Fibroblast of the aortic adventitia (primary cell): ENCODE results near the gene DNM1. TPM values are rescaled to one million over a fixed set of nuclear protein-coding genes. Genes with fewer than 3 reads are reported as not detected.

Experiments used
- DNase-seq: peaks from one replicate; pipeline ENCODE4 v3.0.0-alpha.2; 2010; ENCODE audit warnings: low read depth
- H3K4me3 ChIP-seq: 2 replicates; pipeline ENCODE4 v1.5.1; 2011; ENCODE audit warnings: low read depth, mild to moderate bottlenecking, control low read depth, low read length, moderate library complexity
- total RNA-seq: library from RNA; depleted of rRNA; stranded (reverse); fragments of >200 nt; gene quantifications from 2 replicates; pipeline ENCODE4 v1.2.3, GENCODE V29; 2012; ENCODE audit warnings: low replicate concordance
- TF ChIP-seq, protein P1 (sequence below): IDR thresholded peaks from 2 replicates; pipeline ENCODE4 v1.5.1; 2011; ENCODE audit warnings: mild to moderate bottlenecking, low read length, control low read depth, inconsistent platforms; ENCODE audit not compliant: insufficient read depth

DNM1 gene
- total RNA-seq, 1 donor, result 57.4 TPM

GRCh38 chr9:128258326-128258725, 55.1 kb downstream of the DNM1 start:
- TF ChIP-seq, protein P1, sequence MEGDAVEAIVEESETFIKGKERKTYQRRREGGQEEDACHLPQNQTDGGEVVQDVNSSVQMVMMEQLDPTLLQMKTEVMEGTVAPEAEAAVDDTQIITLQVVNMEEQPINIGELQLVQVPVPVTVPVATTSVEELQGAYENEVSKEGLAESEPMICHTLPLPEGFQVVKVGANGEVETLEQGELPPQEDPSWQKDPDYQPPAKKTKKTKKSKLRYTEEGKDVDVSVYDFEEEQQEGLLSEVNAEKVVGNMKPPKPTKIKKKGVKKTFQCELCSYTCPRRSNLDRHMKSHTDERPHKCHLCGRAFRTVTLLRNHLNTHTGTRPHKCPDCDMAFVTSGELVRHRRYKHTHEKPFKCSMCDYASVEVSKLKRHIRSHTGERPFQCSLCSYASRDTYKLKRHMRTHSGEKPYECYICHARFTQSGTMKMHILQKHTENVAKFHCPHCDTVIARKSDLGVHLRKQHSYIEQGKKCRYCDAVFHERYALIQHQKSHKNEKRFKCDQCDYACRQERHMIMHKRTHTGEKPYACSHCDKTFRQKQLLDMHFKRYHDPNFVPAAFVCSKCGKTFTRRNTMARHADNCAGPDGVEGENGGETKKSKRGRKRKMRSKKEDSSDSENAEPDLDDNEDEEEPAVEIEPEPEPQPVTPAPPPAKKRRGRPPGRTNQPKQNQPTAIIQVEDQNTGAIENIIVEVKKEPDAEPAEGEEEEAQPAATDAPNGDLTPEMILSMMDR, result no peak
- no peak overlapping the region for H3K4me3 ChIP-seq
- no peak for DNase-seq

DNA sequence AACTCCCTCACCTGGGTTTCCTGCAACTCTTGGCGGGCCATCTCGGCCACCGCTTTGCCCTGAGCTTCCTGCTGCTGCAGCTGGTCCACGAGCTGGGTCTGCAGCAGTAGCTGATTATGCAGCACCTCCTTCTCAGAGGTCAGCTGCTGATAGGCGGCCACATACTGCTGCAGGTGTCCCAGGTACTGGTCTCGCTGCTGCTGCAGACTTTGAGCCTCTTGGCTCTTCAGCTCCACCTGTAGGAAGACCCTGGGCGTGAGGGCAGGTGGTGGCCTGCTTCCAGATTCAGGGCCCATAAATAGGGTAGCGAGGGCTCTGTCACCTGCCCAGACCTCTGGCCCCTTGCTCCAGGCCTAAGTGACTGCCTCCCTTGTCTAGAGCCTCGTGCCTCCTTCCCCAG, 56.0 kb downstream of the DNM1 start:
- TF ChIP-seq, protein P1, result no peak
- DNase-seq, result no peak
- no peak overlapping the region for H3K4me3 ChIP-seq

DNA sequence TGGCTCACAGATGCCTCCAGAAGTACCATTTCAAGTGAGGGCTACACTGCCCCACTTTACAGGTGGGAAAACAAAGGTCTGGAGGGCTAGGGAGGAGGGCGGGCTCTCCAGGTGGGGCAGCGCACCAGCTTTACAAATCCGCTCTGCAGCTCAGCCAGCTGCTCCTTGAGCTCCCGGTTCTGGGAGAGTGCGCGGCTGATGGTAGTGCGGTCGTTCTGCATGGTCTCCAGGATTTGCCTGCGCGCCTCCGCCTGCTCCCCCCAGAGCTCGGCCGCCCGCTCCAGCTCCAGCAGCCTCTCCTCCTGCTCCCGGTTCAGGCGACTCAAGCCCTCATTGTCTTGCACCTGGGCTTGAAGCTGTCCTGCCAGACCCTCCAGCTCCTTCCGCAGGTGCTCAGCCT, 57.2 kb downstream of the DNM1 start:
- H3K4me3 ChIP-seq, result no peak overlapping the region
- TF ChIP-seq, protein P1, result no peak
- DNase-seq, result no peak

GRCh38 chr9:128262687-128263086, 59.5 kb downstream of the DNM1 start:
- TF ChIP-seq, protein P1, result no peak
- no peak overlapping the region for H3K4me3 ChIP-seq
- DNase-seq, result no peak

DNA sequence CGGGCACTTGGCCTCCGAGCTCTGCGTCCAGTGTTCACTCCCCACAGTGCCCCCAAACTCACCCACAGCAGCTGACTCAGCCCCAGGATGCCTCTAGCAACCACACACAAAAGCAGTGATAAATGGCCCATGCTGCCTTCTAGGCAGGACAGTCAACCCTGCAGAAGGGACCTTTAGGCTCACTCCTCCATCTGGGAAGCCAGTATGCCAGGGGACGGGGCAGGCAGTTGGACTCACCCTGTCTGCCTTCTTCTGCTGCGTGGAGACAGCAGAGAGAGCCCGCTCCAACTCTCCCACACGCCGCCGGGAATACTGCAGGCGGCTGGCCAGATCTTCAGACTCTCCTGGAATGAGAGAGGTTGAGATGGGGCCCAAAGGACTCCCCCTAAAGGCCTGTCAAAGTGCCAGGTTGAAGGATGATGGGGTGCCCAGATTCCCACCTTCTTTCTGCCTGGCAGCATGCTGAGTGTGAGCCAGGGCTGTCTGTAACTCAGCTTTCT, 62.2 kb downstream of the DNM1 start:
- TF ChIP-seq, protein P1, result no peak
- no peak overlapping the region for H3K4me3 ChIP-seq
- no peak for DNase-seq

DNA sequence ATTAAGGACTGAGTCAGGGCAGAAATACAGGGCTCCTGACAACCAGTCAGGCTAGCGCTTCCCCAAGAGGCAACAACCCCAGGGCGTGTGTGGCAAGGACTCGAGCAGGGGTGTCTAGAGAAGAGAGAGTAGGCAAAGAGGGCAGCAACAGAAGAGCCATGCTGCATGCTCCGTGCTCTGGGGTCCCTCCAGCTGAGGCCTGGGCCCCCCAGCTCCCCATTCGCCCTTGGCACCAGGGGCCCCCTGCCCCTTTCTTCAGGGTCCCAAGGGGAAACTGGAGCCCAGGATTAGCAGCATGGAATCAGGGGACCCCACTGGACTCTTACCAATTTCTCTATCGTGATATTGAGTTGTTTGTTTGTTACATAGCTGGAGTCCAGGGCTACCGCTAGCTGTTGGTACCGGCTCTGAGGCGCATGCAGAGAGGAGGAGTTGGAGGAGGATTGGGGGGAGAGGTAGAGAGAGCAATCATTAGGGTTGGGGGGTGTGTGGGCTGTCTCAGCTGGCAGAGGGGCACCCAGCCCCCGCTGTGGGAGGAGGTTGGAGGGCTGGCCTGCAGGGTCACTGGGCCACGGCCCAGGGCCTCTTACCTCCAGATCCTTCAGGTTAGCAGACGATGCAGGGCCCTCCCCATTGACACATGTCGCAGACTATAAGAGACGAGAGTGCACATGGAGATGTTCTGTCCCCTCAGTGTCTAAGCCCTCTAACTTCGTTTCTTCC, 63.9 kb downstream of the DNM1 start:
- no peak overlapping the region for H3K4me3 ChIP-seq
- TF ChIP-seq, protein P1, result no peak
- DNase-seq, result no peak
